GM12878 (cell line): ENCODE measurements around the gene GSG1L.

Experiments
- BHLHE40 ChIP-seq, 2 experiments: fragments of 450-650 bp in 1 of 2; IDR thresholded peaks; 2 replicates each; pipeline ENCODE4 v1.6.1; 2011 to 2017; ENCODE audit warnings: low read depth in 2 of 2, borderline replicate concordance in 1 of 2, improper control_type of control experiment in 1 of 2, low read length in 1 of 2, mild to moderate bottlenecking in 1 of 2
- CHD2 ChIP-seq: IDR thresholded peaks from 2 replicates; pipeline ENCODE4 v1.6.1; 2011; ENCODE audit warnings: low read depth, low read length, improper control_type of control experiment, borderline replicate concordance
- CTCF ChIP-seq, 3 experiments: IDR thresholded peaks in 2 of 3; conservative IDR thresholded peaks in 1 of 3; 2 replicates each; pipeline ENCODE4 v1.5.1; 2011; ENCODE audit warnings: low read depth in 3 of 3, low read length in 3 of 3, mild to moderate bottlenecking in 3 of 3, control low read depth in 2 of 3, moderate library complexity in 2 of 3, inconsistent platforms in 1 of 3, mixed read lengths in 1 of 3; ENCODE audit not compliant: control insufficient read depth in 2 of 3, insufficient read depth in 1 of 3; ENCODE audit errors: extremely low read depth in 1 of 3
- ELK1 ChIP-seq: IDR thresholded peaks from 2 replicates; pipeline ENCODE4 v1.6.1; 2012; ENCODE audit warnings: low read depth, low read length, improper control_type of control experiment
- EP300 ChIP-seq, 2 experiments: fragments of 150-350 bp in 1 of 2; IDR thresholded peaks; 2 replicates each; pipeline ENCODE4 v1.6.1; 2011 to 2012; ENCODE audit warnings: low read depth in 2 of 2, low read length in 2 of 2, borderline replicate concordance in 1 of 2, improper control_type of control experiment in 1 of 2, inconsistent platforms in 1 of 2; ENCODE audit not compliant: control insufficient read depth in 1 of 2
- EZH2 ChIP-seq: IDR thresholded peaks from 2 replicates; pipeline ENCODE4 v1.6.1; 2012; ENCODE audit warnings: low read depth, mild to moderate bottlenecking, control low read depth, inconsistent platforms, low read length, borderline replicate concordance; ENCODE audit not compliant: control insufficient read depth
- MXI1 ChIP-seq: fragments of 150-350 bp; IDR thresholded peaks from 2 replicates; pipeline ENCODE4 v1.6.1; 2011; ENCODE audit warnings: low read depth, mild to moderate bottlenecking, inconsistent platforms, low read length, improper control_type of control experiment
- MYC ChIP-seq: IDR thresholded peaks from 2 replicates; pipeline ENCODE4 v1.6.1; 2011; ENCODE audit warnings: mild to moderate bottlenecking, low read length, moderate library complexity, inconsistent platforms; ENCODE audit not compliant: insufficient read depth, insufficient replicate concordance, insufficient read length, severe bottlenecking
- POLR2A ChIP-seq: IDR thresholded peaks from 2 replicates; pipeline ENCODE4 v1.6.1; 2011; ENCODE audit warnings: low read depth, mild to moderate bottlenecking, low read length
- TAF1 ChIP-seq: IDR thresholded peaks from 2 replicates; pipeline ENCODE4 v1.6.1; 2011; ENCODE audit warnings: mild to moderate bottlenecking, low read depth, low read length, borderline replicate concordance
- ZBTB33 ChIP-seq: fragments of 450-650 bp; IDR thresholded peaks from 2 replicates; pipeline ENCODE4 v1.6.1; 2017; ENCODE audit warnings: mild to moderate bottlenecking
- ZZZ3 ChIP-seq: IDR thresholded peaks from 2 replicates; pipeline ENCODE4 v1.6.1; 2011; ENCODE audit warnings: low read depth; ENCODE audit not compliant: control insufficient read depth, insufficient read length
- TF ChIP-seq, protein P1 (sequence below): IDR thresholded peaks from 2 replicates; pipeline ENCODE4 v1.6.1; 2012; ENCODE audit warnings: low read depth, low read length, improper control_type of control experiment

- TF ChIP-seq ZZZ3 (no peak), TAF1 (no peak), ZBTB33 (no peak), CTCF (IDR thresholded peaks at IDR 0.05 in 2 of 3, conservative IDR thresholded peaks at IDR 0.05 in 1 of 3; ENCODE audit: control insufficient read depth in 2 of 3, extremely low read depth in 1 of 3, insufficient read depth in 1 of 3, low read depth in 3 of 3, low read length in 3 of 3) (no peak), POLR2A (no peak), MXI1 (no peak), EP300 (IDR thresholded peaks at IDR 0.05; ENCODE audit: borderline replicate concordance in 1 of 2, control insufficient read depth in 1 of 2, low read depth in 2 of 2, low read length in 2 of 2) (no peak), BHLHE40 (IDR thresholded peaks at IDR 0.05; ENCODE audit: borderline replicate concordance in 1 of 2, low read depth in 2 of 2, low read length in 1 of 2) (no peak), CHD2 (no peak), EZH2 (no peak), ELK1 (no peak), MYC (no peak)
- TF ChIP-seq, protein P1, sequence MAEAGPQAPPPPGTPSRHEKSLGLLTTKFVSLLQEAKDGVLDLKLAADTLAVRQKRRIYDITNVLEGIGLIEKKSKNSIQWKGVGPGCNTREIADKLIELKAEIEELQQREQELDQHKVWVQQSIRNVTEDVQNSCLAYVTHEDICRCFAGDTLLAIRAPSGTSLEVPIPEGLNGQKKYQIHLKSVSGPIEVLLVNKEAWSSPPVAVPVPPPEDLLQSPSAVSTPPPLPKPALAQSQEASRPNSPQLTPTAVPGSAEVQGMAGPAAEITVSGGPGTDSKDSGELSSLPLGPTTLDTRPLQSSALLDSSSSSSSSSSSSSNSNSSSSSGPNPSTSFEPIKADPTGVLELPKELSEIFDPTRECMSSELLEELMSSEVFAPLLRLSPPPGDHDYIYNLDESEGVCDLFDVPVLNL = no peak
Observed at GRCh38 chr16:27738596-27738995, 324.9 kb downstream of the GSG1L start.
